Measurements from ENCODE around the gene RALGPS2. TPM values are rescaled to one million over a fixed set of nuclear protein-coding genes. Genes with fewer than 3 reads are reported as not detected.

RALGPS2 gene
- total and polyA plus RNA-seq, 4 donors = 20.1 to 57.6 (median 35.0) TPM

Small RNA genes lying within 50 kb of the gene (small RNA-seq; reads per million reads assigned to genes)
- gene MIR4424 (ENCODE audit: low replicate concordance) (0.67 reads per million, percentile 67 among the genes with 10 or more reads in this experiment), gene RF00092 (ENCODE audit: low replicate concordance) (not detected)

Other genes with a start within 250 kb of the RALGPS2 start
- under 1 TPM in 1 of 2 donors, not detected in 1; 0.20 TPM for gene CLEC20A, start 228.3 kb upstream of the RALGPS2 start, total RNA-seq
- not detected for gene CLEC20A, start 228.3 kb upstream of the RALGPS2 start, polyA plus RNA-seq (ENCODE audit: insufficient read length in 2 of 2)
- gene TEX35, start 212.1 kb upstream of the RALGPS2 start, total RNA-seq = under 1 TPM in 1 of 2 donors, not detected in 1; 0.22 TPM
- gene TEX35, start 212.1 kb upstream of the RALGPS2 start, polyA plus RNA-seq (ENCODE audit: insufficient read length in 2 of 2) = not detected
- 10 to 100 TPM in 1 of 2 donors, 1 to 10 TPM in 1; 8.9 to 15.3 TPM for gene ANGPTL1, start 145.8 kb downstream of the RALGPS2 start, total RNA-seq
- 1 to 10 TPM; 4.9 to 5.7 TPM for gene ANGPTL1, start 145.8 kb downstream of the RALGPS2 start, polyA plus RNA-seq (ENCODE audit: insufficient read length in 2 of 2)

Data from spinal cord (tissue), 4 donors.